Endothelial cell of umbilical vein (primary cell): ENCODE results near the gene KIAA0930. TPM values are rescaled to one million over a fixed set of nuclear protein-coding genes. Genes with fewer than 3 reads are reported as not detected.

ENCODE experiments used
- BruUV-seq: library from RNA; stranded (reverse); fragments of 400-500 nt; replicated peaks from 2 replicates; lab custom pipeline; 2021; lab: Mats Ljungman, UMichigan
- CTCF ChIA-PET: fragments of 300-600, 350-600 bp; sonication (Branson Sonifier 250); formaldehyde crosslinking; loops from one replicate; lab custom pipeline; 2021; ENCODE audit warnings: antibody characterized with exemption, inconsistent platforms; lab: Charles Lee
- POLR2A ChIA-PET: fragments of 300-600, 350-600 bp; sonication (Branson Sonifier 250); formaldehyde crosslinking; loops from one replicate; lab custom pipeline; 2021; ENCODE audit warnings: antibody characterized with exemption, inconsistent platforms; lab: Charles Lee
- DNase-seq: peaks from one replicate; pipeline ENCODE4 v3.0.0-alpha.2; 2011; ENCODE audit warnings: low read depth, low spot score
- FAIRE-seq: peaks from 2 replicates; lab custom pipeline; 2011; peaks lifted over from hg19 to GRCh38; lab: Jason Lieb, UNC
- H2AFZ ChIP-seq: 2 replicates; pipeline ENCODE4 v1.6.0; 2012; ENCODE audit warnings: low read depth, low read length, control low read depth, inconsistent platforms
- H3K27ac ChIP-seq: 2 replicates; pipeline ENCODE4 v1.5.1; 2011; ENCODE audit warnings: low read depth, mild to moderate bottlenecking, control low read depth, low read length, moderate library complexity; ENCODE audit not compliant: insufficient read depth
- H3K27me3 ChIP-seq, 2 experiments: 2 replicates each; pipeline versions ENCODE4 v1.6.0 to v1.6.1; 2011; ENCODE audit warnings: low read length in 2 of 2, mixed read lengths in 1 of 2; ENCODE audit not compliant: control insufficient read depth in 2 of 2, insufficient read depth in 2 of 2
- H3K36me3 ChIP-seq, 2 experiments: 2 replicates in 1 of 2; 3 replicates in 1 of 2; pipeline ENCODE4 v1.5.1; 2011; ENCODE audit warnings: low read length in 2 of 2, mild to moderate bottlenecking in 1 of 2, moderate library complexity in 1 of 2; ENCODE audit not compliant: control insufficient read depth in 2 of 2, insufficient read depth in 2 of 2; ENCODE audit errors: extremely low read depth in 1 of 2
- H3K4me1 ChIP-seq: 3 replicates; pipeline ENCODE4 v1.5.1; 2011; ENCODE audit warnings: mild to moderate bottlenecking, low read length; ENCODE audit not compliant: control insufficient read depth, insufficient read depth; ENCODE audit errors: extremely low read depth
- H3K4me2 ChIP-seq: 2 replicates; pipeline ENCODE4 v1.6.1; 2011; ENCODE audit warnings: low read length, control low read depth, mixed read lengths; ENCODE audit not compliant: insufficient read depth
- H3K4me3 ChIP-seq, 3 experiments: fragments of 200-600 bp in 1 of 3; sonication (generic), shearing (Covaris generic) in 1 of 3; replicated peaks in 1 of 3; 2 replicates each; pipeline ENCODE4 v1.5.1; 2011 to 2016; ENCODE audit warnings: control low read depth in 3 of 3, low read length in 3 of 3, mild to moderate bottlenecking in 2 of 3, inconsistent platforms in 1 of 3, low read depth in 1 of 3, moderate library complexity in 1 of 3; ENCODE audit not compliant: insufficient read depth in 1 of 3
- H3K79me2 ChIP-seq: 2 replicates; pipeline ENCODE4 v1.6.0; 2012; ENCODE audit warnings: low read length, inconsistent platforms; ENCODE audit not compliant: control insufficient read depth, insufficient read depth
- H3K9ac ChIP-seq: replicated peaks from 2 replicates; pipeline ENCODE3; 2011; ENCODE audit warnings: low read length, control low read depth; ENCODE audit not compliant: insufficient read depth; ENCODE audit errors: extremely low read depth
- H3K9me1 ChIP-seq: replicated peaks from 3 replicates; pipeline ENCODE4 v1.6.0; 2011; ENCODE audit warnings: mild to moderate bottlenecking, low read length; ENCODE audit not compliant: control insufficient read depth, insufficient read depth; ENCODE audit errors: extremely low read depth
- H3K9me3 ChIP-seq: replicated peaks from 2 replicates; pipeline ENCODE4 v1.5.1; 2012; ENCODE audit warnings: low read length, inconsistent platforms; ENCODE audit not compliant: control insufficient read depth, insufficient read depth
- H4K20me1 ChIP-seq: replicated peaks from 2 replicates; pipeline ENCODE3; 2011; ENCODE audit warnings: mild to moderate bottlenecking, low read length; ENCODE audit not compliant: control insufficient read depth, insufficient read depth; ENCODE audit errors: extremely low read depth
- CTCF ChIP-seq, 2 donors: IDR thresholded peaks; 1 replicate in 1 of 2; 2 replicates in 1 of 2; pipeline ENCODE4 v1.5.1; 2011; ENCODE audit warnings: low read length in 2 of 2, mild to moderate bottlenecking in 2 of 2, moderate library complexity in 2 of 2, control low read depth in 1 of 2, inconsistent platforms in 1 of 2, low read depth in 1 of 2; ENCODE audit not compliant: insufficient read depth in 1 of 2; ENCODE audit errors: extremely low read depth in 1 of 2
- EZH2 ChIP-seq: IDR thresholded peaks from 2 replicates; pipeline ENCODE4 v1.6.1; 2012; ENCODE audit warnings: borderline replicate concordance, low read depth, mild to moderate bottlenecking, moderate library complexity, low read length, inconsistent platforms; ENCODE audit not compliant: severe bottlenecking
- FOS ChIP-seq: IDR thresholded peaks from 2 replicates; pipeline ENCODE4 v1.6.1; 2011; ENCODE audit warnings: mild to moderate bottlenecking, low read length, moderate library complexity, borderline replicate concordance; ENCODE audit not compliant: insufficient read depth
- GATA2 ChIP-seq: IDR thresholded peaks from 2 replicates; pipeline ENCODE4 v1.7.0; 2011; ENCODE audit warnings: low read depth, mild to moderate bottlenecking, moderate library complexity, mixed read lengths, low read length; ENCODE audit not compliant: insufficient read length, insufficient read depth
- JUN ChIP-seq: IDR thresholded peaks from 2 replicates; pipeline ENCODE4 v1.6.1; 2011; ENCODE audit warnings: borderline replicate concordance, low read depth; ENCODE audit not compliant: insufficient read length, insufficient read depth
- MAX ChIP-seq: IDR thresholded peaks from 2 replicates; pipeline ENCODE4 v1.6.1; 2011; ENCODE audit not compliant: insufficient read depth, insufficient read length
- MYC ChIP-seq: IDR thresholded peaks from one replicate; pipeline ENCODE4 v1.6.1; 2011; ENCODE audit warnings: mild to moderate bottlenecking, low read depth, low read length
- POLR2A ChIP-seq: IDR thresholded peaks from 2 replicates; pipeline ENCODE4 v1.6.1; 2012; ENCODE audit warnings: low read depth, mild to moderate bottlenecking, control low read depth, low read length
- POLR2AphosphoS5 ChIP-seq: IDR thresholded peaks from 2 replicates; pipeline ENCODE4 v1.6.1; 2012; ENCODE audit warnings: low read depth, mild to moderate bottlenecking, control low read depth, low read length, moderate library complexity; ENCODE audit not compliant: insufficient read depth
- dilution Hi-C: fragments of 300-500 bp; cut with MboI; formaldehyde crosslinking; loops from one replicate; pipeline ENCODE4 v1.15.0; 2019; ENCODE audit warnings: low sequenced_read_pairs; ENCODE audit not compliant: extremely low pct_ligation_motif_present
- intact Hi-C: fragments of 100-400 bp; cut with micrococcal nuclease; formaldehyde crosslinking; loops from one replicate; pipeline ENCODE4 v1.10.0; 2022
- polyA plus RNA-seq, 4 experiments: library from polyadenylated mRNA; depleted of rRNA in 3 of 4; stranded (reverse) in 3 of 4; unstranded in 1 of 4; fragments of >200 nt; gene quantifications; 2 replicates each; pipeline versions ENCODE4 v1.2.1 to v1.2.3, GENCODE V29; 2011 to 2012; ENCODE audit warnings: missing spikeins in 1 of 4
- total RNA-seq: library from RNA; stranded (reverse); gene quantifications from 2 replicates; pipeline ENCODE4 v1.2.3, GENCODE V29; 2021

KIAA0930 gene
- total and polyA plus RNA-seq, 2 donors (not counting 3 experiments of a cell fraction or from before 2014, with no cell fraction given), result 37.9 to 53.6 TPM

DNA sequence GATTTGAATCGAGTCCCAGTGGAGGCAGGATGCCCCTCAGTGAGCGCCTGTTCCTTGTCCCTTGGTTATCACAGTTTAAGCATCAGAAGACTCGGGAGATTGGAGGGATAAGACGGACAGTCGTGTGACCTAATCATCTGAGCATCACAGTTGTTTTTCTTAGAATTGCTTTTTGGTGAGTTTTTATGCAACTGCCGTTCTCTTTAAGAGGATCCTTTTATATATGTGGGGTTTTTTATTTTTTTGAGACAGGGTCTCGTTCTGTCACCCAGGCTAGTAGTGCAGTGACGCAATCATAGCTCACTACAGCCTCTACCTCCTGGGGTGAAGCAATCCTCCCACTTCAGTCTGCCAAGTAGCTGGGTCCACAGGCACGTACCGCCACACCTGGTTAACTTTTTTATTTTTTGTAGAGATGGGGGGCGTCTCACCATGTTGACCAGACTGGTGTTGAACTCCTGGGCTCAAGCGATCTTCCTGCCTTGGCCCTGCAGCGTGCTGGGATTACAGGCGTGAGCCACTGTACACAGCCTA lies 60.5 kb downstream of the KIAA0930 start:
- DNase-seq (no peak), FAIRE-seq (no peak)
- H3K27me3 ChIP-seq, result no peaks in the 10 kb centered on the region
- no peak for TF ChIP-seq POLR2A
- no peak for TF ChIP-seq CTCF (IDR thresholded peaks at IDR 0.05; ENCODE audit: extremely low read depth in 1 of 2, insufficient read depth in 1 of 2, low read depth in 1 of 2, low read length in 2 of 2)
- no peak for TF ChIP-seq FOS
- no peak for TF ChIP-seq JUN
- TF ChIP-seq EZH2, result no peak
- no peak for TF ChIP-seq POLR2AphosphoS5
- no peak for TF ChIP-seq GATA2
- TF ChIP-seq MAX, result no peak
- no peak for TF ChIP-seq MYC
- peaks cover 2% of the 10 kb centered on the region for H4K20me1 ChIP-seq
- no TSS peak for BruUV-seq
- no peak overlapping the region for H3K4me2 ChIP-seq
- no peaks in the 10 kb centered on the region for H3K9me1 ChIP-seq
- H3K9ac ChIP-seq, result no peak overlapping the region
- no peak overlapping the region for H3K4me3 ChIP-seq
- no peaks in the 10 kb centered on the region for H3K9me3 ChIP-seq
- ChIA-PET CTCF (interaction anchor here (0.8 kb wide), 1 partner anchor 32 kb away, joined by 3 read pairs; no protein-coding TSS in a partner anchor), POLR2A (no interaction called here)
- no peak overlapping the region for H2AFZ ChIP-seq
- H3K36me3 ChIP-seq, result peaks cover 20 to 22% of the 10 kb centered on the region in 2 experiments
- intact Hi-C loops (no loop called here), dilution Hi-C loops (no loop called here)
- H3K4me1 ChIP-seq, result no peaks in the 10 kb centered on the region
- no peak overlapping the region for H3K27ac ChIP-seq
- H3K79me2 ChIP-seq, result peaks cover 69% of the 10 kb centered on the region
